Measurements from ENCODE around the gene NLRP4. TPM values are rescaled to one million over a fixed set of nuclear protein-coding genes. Genes with fewer than 3 reads are reported as not detected.

Gene NLRP4
- total and polyA plus RNA-seq, 2 experiments from 2014 or later: not detected

GRCh38 chr19:55902080-55902751 lies 65.9 kb downstream of the NLRP4 start:
- no peaks in the 10 kb centered on the region for H3K4me1 Mint-ChIP-seq
- H3K9me3 Mint-ChIP-seq: peaks cover 94% of the 10 kb centered on the region
- H3K27ac Mint-ChIP-seq: no peak overlapping the region
- no peak overlapping the region for H3K4me3 Mint-ChIP-seq
- Histone ChIP-seq H3K36me3 (ENCODE audit: insufficient read depth) (no peaks in the 10 kb centered on the region), H3K27ac (ENCODE audit: low read depth) (no peak overlapping the region), H4K20me1 (replicated peaks; ENCODE audit: insufficient read depth) (no peaks in the 10 kb centered on the region), H3K4me3 (no peak overlapping the region), H3K27me3 (ENCODE audit: insufficient read depth) (no peaks in the 10 kb centered on the region), H3K4me1 (ENCODE audit: insufficient read depth) (no peaks in the 10 kb centered on the region), H3K4me2 (no peak overlapping the region), H3K79me2 (replicated peaks; ENCODE audit: insufficient read depth) (no peaks in the 10 kb centered on the region), H2AFZ (no peak overlapping the region), H3K9me2 (ENCODE audit: insufficient read depth) (no peaks in the 10 kb centered on the region), H3F3A (replicated peaks; ENCODE audit: low read depth) (no peaks in the 10 kb centered on the region)
- H3K36me3 Mint-ChIP-seq (ENCODE audit: low read depth): peaks cover 37% of the 10 kb centered on the region
- no peaks in the 10 kb centered on the region for H3K27me3 Mint-ChIP-seq (ENCODE audit: insufficient read depth, low read depth, poor library complexity)
- no peak for DNase-seq (ENCODE audit: low spot score)
- ATAC-seq: no peak
- TF ChIP-seq POLR2AphosphoS5 (IDR thresholded peaks at IDR 0.05; ENCODE audit: low read depth) (no peak), JUNB (IDR thresholded peaks at IDR 0.05; ENCODE audit: unreplicated experiment) (no peak), NANOG (IDR thresholded peaks at IDR 0.05; ENCODE audit: borderline replicate concordance) (no peak), EZH2 (IDR thresholded peaks at IDR 0.05; ENCODE audit: low read depth, unreplicated experiment) (no peak), CTCF (conservative IDR thresholded peaks at IDR 0.05; ENCODE audit: low read depth in 2 of 2) (no peak)

DNA sequence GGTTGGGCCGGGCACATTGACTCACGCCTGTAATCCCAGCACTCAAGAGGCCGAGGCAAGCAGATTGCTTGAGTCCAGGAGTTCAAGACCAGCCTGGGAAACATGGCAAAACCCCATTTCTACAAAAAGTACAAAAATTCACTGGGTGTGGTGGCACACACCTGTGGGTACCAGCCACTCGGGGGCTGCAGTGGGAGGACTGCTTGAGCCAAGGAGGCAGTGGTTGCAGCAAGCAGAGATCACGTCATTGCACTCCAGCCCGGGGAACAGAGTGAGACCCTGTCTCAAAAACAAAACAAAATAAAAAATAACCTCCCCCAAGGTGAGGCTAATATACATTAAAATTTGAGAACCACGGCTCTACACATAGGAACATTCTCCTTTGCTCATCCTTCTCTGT lies 70.9 kb downstream of the NLRP4 start:
- Mint-ChIP-seq H3K4me1 (no peaks in the 10 kb centered on the region), H3K27ac (no peak overlapping the region), H3K27me3 (ENCODE audit: insufficient read depth, low read depth, poor library complexity) (peaks cover 3% of the 10 kb centered on the region), H3K9me3 (peaks cover 94% of the 10 kb centered on the region), H3K36me3 (ENCODE audit: low read depth) (peaks cover 35% of the 10 kb centered on the region), H3K4me3 (no peak overlapping the region)
- ATAC-seq (no peak), DNase-seq (ENCODE audit: low spot score) (no peak)
- no peak overlapping the region for H3K4me3 ChIP-seq
- no peaks in the 10 kb centered on the region for H3K79me2 ChIP-seq (replicated peaks; ENCODE audit: insufficient read depth)
- H3K9me2 ChIP-seq (ENCODE audit: insufficient read depth): no peaks in the 10 kb centered on the region
- H3K36me3 ChIP-seq (ENCODE audit: insufficient read depth): peaks cover 6% of the 10 kb centered on the region
- no peak overlapping the region for H3K4me2 ChIP-seq
- no peaks in the 10 kb centered on the region for H4K20me1 ChIP-seq (replicated peaks; ENCODE audit: insufficient read depth)
- no peaks in the 10 kb centered on the region for H3K4me1 ChIP-seq (ENCODE audit: insufficient read depth)
- no peaks in the 10 kb centered on the region for H3K27me3 ChIP-seq (ENCODE audit: insufficient read depth)
- no peak overlapping the region for H2AFZ ChIP-seq
- H3F3A ChIP-seq (replicated peaks; ENCODE audit: low read depth): no peaks in the 10 kb centered on the region
- no peak overlapping the region for H3K27ac ChIP-seq (ENCODE audit: low read depth)
- no peak for TF ChIP-seq CREB1 (CRISPR knock-in tag; IDR thresholded peaks at IDR 0.05; ENCODE audit: low read depth)
- TF ChIP-seq CTCF (conservative IDR thresholded peaks at IDR 0.05; ENCODE audit: low read depth in 2 of 2): no peak
- TF ChIP-seq POLR2AphosphoS5 (IDR thresholded peaks at IDR 0.05; ENCODE audit: low read depth): no peak
- TF ChIP-seq REST (IDR thresholded peaks at IDR 0.05; ENCODE audit: unreplicated experiment): no peak
- no peak for TF ChIP-seq EZH2 (IDR thresholded peaks at IDR 0.05; ENCODE audit: low read depth, unreplicated experiment)

All from GM23338 (cell line).